Activated gamma-delta T cell treated with Interleukin-2 at 50 U/mL for 16 hours (primary cell): ENCODE results near the gene TREM1.
A peak's percentile ranks its signal among the peaks of the same experiment; 100 is the strongest.

Experiments used
- DNase-seq: peaks from one replicate; pipeline ENCODE4 v3.0.0-alpha.2; 2020

TREM1 gene

DNA sequence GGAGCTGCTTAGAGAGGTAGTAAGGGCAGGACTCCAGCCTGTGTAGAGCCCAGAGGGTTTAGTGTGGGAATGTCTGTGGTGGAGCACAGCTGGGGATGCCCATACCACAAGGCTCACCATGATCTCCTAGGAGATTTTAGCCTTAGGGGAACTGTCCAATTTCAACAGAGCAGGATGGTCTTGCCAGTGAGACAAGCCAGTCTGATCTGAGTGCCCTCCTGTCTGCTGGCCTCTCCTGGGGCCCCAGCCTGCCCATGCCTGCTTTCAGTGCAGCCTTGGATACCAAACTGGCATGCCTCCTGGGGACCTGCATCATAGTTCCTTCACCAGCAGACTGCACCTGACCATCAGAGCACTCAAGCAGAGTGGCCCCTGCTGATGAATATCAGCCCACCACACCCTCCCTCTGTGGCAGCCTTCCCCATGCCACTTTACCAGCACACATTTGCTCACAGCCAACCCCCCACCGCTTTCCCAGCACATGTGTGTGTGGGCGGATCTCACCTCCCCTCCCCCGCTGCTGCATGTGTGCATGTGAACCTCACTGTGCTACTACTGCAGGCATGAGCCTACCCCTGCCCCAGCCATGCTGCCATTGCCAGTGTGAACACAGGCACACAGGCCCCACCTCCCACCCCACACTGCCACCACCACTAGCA, 7.9 kb upstream of the TREM1 start:
- DNase-seq = no peak

DNA sequence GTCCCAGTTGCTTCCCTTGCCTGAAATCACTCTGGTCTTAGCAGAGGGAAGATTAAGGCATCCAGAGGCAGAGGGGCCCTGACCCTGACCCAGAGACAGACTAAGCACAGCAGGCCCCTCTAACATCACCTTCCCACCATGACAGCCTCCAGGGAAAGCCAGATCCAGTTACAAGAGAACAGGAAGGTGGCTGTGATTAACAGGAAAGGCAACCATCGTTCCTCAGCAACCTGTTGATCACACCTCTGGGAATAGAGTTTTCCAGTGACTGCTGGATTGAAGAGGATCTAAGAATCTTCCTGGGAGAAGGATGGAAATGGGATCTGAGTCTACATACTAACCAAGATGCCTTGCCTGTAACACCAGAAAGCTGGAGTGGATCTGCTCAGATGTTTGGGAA, 5.2 kb upstream of the TREM1 start:
- no peak for DNase-seq

DNA sequence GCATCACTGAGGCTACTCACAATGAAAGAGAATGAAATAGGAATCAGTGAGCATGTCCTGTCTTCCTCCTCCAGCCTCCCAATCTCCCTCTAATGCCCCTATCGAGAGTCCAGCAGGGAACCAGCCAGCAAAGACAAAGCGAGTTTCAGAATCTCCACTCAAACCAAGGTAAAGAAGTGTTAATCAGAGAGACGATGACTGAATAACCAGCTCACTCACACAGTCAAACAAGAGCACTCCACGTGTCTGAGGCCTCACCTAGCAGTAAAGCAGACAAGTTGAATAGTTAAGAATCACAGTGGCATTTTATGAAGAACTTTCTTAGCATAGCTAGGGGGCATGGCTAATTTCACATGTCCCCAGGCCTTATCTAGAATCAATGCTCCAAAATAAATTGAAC, 3.3 kb upstream of the TREM1 start:
- no peak for DNase-seq

DNA sequence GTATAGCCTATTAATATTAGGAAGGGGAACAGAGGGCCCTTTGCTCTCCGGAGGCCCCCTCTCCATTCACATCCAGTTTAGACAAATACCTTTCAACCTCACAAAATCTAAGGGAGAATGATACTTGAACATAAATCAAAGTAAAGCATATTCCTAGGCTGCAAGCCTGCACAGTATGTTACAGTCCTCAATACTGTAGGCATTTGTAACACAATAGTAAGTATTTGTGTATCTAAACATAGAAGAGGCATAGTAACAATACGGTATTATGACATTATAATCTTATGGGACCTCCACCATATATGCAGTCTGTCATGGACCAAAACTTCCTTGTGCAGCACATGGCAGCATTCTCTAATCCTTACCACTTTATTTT, 2.3 kb upstream of the TREM1 start:
- DNase-seq = no peak

DNA sequence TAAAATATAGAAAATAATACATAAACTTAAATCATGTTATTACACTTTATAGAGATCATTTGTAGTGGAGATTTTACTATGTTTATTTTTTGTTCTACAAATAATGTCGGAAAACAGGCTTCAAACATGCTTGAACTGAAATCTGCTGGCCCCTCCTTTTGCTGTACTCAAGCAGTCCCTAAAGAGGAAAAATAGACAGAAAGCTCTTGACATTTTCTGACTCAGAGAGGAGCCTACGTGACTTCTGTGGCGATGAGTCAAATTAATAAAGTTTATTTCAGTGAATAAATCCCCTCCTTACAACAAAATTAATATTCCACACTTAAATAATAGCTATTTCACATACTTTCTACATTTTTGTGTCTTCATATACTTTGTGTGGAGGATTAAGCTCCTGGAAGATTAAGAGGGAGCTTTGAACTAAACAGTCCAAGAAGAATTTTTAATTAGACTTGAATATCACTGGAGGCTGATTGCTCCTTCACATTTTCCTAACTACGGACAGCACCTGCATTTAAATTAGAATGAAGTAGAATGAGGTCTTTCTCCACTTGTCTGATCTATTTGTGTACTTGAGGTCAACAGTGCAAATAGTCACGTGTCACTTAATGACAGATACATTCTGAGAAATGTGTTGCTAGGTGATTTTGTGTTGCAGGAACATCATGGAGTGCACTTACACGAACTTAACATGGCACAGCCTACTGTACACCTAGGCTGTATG, 1.7 kb upstream of the TREM1 start:
- DNase-seq = no peak

DNA sequence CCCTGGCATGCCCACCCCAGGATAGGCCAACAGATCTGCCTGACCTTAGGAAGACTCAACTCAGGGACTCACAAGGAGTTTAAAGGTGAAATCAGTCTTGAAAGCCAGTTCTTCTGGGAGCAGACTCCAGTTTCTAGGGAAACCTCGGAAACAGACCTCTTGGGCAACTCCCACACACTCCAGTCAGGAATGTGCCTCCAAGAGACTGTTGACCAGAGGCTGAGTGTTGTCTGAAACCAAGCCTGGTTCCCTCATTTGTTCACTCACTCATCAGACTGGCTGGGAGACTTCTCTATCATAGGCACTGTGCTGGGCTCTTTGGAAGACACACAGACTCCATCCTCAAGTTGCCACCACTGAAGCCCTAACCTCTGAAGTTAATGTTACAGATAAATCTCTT, 1.8 kb downstream of the TREM1 start:
- DNase-seq = no peak

DNA sequence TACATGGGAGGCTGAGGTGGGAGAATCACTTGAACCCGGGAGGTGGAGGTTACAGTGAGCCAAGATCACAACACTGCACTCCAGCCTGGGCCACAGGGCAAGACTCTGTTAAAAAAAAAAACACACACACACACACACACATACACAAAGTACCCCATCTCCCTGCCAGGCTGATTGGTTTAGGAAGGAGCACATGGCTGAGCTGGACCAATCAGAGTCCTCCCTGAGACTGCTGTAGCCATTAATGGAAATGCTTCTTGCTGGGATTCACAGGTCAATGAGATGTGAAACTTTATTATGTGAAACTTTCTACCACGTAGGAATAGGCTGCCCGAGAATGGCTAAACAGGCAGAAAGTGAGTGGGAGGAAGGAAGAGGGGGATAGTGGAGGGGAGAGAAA, 2.9 kb downstream of the TREM1 start:
- no peak for DNase-seq

DNA sequence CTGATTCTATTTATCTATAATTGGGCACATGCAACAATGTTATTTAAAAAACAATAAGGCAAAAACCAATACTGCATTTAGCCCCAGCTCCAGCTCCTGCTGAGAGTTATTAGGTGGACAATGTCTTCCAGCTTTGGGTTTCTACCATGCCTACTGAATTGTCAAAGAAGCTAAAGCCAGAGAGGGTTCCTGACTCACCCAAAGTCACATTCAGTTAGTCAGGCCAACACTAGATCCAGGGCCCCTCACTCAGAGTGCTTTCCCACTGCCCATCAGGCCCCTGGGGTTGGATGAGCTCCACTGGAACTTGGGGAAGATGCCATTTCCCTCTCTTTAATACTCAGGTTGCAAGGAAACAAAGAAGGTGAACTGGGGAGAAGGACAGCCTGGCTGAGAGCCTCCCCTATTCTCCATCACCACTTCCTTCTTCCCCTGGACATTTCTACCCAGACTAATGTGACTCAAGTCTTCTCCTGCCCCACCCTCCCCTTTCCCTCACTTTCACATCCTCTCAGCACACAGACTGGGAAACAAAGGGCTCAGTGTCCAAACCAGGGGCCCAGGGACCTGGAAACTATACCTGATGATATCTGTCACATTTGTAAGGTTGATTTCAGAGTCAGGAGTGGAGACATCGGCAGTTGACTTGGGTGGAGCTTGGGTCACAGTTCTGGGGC, 6.0 kb downstream of the TREM1 start:
- DNase-seq = no peak

DNA sequence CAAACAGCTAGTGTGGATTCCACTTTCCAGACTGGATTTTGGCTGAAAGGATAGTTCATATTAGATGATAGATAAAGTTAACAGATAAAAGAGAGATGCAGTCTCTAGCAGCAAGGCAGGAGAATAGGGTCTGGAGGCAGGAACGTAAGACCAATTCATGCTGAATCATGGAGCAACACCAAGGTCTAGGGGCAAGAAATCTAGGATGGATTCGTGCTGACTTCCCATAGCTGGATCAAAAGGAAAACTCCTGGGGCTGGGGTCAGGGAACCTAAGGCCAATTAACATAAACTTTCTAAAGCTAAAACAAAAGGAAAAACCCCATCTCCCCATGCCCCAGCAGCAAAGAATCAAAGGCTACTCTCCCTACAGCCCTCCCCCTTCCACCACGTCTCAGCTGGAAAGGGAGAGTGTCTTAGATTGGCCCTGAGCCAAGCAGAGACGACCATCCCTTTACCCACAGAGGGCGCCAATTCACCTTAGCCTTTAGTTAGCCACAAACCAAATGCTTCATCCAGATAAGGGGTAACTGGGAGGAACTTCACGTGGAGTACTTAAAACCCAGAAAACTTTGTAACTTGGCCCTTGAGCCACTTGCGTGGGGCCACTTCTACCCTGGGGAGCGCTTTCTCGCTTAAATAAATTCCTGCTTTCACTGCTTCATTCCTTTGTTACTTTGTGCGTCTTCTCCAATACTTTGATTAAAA, 7.6 kb downstream of the TREM1 start:
- DNase-seq = peak; percentile 65

DNA sequence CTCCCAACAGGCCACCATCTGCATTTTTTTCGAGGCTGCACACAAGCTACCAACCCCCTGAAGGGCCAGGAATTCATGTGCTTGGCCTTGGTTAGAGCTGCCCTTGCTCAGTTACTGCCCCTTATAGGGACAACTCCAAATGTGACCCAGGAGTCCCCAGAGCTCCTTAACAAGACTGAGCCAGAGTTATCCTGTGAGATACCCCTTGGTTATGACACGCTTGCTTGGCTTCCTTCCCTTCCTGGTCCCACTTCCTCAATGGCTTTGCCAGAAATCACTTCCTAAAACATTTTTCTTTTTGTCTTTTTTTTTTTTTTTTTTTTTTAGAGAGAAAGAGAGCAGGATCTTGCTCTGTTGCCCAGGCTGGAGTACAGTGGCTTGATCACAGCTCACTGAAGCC, 8.9 kb downstream of the TREM1 start:
- DNase-seq = no peak

DNA sequence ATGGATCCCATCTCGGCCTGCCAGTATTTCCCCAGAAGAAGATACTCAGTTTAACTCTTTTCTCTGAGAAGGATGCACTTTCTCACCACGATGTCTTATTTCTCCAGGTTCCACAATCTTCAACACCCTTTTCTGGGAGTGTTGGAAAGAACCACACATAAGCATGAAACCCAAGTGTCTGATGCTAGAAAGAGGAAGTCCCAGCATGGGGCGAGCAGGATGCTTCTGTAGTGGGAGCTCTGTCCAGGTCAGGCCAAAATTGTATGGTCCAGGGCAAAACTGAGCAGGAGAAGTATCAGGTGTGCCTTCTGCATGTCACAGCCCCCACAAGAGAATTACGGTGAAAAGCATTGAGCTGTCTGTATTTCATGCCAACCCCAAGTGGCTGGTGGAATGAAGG, 11.0 kb downstream of the TREM1 start:
- no peak for DNase-seq

DNA sequence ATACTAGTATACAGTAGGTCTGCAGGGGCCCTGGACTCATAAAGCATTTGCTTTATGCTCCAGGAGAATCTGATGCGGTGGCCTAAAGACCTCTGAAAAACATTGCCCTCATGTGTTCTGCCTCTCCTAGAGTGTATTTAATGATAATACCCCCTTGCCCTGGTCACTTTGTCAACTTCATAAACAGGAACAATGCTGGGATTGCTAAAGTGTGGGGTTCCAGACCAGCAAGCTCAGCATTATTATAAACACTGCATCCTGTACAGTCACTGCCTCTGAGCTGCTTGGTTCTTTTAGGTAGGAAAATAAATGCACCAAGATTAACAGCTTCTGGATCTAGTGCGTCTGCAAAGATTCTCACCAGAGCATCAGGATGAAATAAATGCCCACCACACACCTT, 12.2 kb downstream of the TREM1 start:
- DNase-seq = no peak

DNA sequence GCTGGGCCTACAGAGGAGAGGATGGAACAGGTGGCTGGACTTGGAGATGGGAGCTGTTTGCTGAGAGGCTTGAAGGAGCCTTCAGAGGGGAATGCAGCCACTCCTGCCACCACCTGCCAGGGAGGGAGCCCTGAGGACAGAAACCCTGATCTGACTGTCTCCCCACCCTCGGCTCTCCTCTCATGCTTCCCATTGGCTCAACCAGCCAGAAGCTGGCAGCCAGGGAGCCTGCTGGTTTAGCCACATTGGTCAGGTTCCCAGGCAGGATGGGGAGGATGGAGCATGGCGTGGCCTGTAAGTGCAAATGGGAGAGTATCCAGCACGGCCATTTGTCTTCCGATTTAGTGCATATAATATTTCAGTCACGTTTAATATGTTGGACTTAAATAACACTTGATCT, 12.8 kb downstream of the TREM1 start:
- no peak for DNase-seq

DNA sequence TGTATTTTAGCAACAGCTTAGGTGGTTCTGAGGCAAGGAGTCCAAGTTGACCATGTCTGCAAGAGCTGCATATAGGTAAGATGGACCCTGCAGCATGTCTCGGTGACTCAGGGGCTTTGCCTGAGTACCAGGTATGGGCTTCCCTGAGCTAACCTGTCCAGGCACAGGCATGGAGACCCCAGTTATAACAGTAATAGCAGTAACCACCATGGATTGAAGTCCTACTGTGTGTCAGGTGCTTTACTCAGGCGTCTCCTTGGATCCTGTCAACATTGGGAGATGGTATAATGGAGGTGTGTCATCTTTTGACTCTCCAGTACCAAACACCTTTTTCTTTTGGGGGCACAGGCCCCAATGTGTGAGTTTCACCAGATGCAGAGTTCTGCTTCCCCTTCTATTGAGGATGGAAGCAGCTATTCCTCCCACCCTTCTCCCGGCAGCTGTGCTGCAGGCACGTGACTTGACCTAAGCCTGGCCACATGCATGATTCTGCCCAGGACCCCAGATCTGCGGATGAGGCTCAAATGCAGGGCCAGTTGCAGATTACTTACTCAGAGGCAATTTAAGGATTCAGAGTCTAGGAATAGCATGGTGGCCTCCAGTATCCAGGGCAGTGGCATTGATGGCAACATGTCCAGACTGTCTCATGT, 13.8 kb downstream of the TREM1 start:
- DNase-seq = no peak

DNA sequence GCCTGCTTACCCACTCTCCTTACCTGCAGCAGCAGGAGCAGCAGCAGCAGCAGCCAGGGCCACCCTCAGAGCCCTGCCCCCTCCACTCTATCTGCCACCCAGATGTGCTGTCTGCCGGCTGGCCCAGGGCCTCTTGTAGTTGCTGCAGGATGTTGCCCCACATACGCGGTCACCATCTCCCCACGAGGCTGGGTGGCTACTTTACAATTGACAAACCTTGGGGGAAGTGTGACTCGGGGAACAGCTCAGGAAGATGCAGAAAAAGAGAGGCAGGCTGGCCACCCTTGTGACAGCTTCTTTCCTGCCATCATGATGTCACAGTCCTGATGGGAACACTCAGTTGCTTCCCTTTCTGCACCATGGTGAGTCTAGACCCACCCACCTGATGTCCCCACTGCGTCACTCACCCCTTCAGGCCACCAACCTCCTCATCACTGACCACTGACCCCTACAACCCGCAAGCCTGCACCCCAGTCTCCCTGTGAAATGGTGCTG, 14.5 kb downstream of the TREM1 start:
- no peak for DNase-seq

DNA sequence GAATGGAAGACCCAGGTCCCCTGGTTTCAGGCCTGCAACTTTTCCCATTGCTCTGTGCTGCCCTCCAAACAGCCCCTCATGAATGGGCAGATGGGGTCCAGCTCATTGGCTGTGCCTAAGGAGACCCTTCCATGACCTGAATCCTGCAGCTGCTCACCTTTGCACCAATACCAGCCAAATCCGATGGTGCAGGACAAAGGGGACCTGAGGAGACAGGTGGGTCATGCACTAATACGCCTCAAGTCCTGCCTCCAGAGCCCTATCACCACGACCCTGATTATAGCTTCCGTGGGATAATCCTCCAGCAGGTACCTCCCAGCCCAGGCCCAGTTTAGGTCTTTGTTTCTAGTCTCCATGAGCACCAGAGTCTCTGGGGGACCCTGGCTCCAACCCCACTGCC, 16.8 kb downstream of the TREM1 start:
- DNase-seq = no peak

DNA sequence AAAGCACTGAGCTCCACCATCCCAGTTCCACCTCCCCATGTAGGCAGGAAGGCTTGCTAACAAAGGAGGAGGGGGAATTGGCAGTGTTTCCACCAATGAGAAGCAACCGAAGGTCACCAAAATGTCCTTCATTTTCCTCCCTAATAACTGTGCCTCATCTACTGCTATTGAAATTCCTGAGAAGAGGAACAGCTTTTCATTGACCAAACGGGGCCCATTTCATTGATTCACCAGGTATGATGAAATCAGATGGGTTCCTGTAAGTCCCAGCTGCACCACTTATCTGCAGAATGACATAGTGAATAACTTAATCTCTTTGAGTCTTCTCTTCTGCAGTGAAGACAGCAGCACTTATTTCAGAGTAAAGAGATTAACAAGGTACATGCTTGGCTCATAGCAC, 17.3 kb downstream of the TREM1 start:
- DNase-seq = no peak

DNA sequence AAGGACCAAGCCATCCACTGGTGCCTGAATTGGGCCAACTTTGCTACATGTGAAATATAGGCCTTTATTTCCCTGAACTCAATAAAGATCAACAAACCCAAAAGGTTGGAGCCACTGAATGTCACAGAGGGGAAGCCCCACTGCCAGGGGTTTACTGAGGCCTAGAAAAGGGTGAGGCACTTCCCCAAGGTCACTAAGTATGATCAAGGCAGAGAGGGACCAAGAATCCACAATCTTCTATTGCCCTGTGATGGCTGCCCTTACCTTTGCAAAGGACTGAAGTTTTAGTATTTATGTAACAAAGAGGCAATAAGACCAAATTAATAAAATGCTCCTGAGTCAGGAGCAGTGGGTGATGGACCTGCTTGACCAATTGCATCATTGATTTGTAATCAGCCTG, 18.0 kb downstream of the TREM1 start:
- DNase-seq = no peak

DNA sequence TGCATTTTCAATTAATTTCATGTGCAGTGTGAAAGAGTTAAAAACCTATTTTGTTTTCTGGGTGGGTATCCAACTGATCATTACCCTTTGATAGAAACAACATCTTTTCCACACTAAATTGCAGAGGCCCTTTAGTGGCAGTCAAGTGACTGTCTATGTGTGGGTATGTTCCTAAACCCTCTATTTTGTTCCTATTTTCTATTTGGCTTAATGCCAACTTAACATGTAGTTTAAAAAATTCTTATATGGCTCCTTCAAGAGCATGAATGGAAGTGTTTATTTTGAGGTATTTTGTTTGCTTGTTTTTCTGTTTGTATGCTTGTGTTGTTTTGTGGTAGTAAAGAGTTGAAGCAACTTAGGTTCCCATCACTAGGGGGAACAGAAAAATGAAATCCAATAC, 19.9 kb downstream of the TREM1 start:
- DNase-seq = no peak

DNA sequence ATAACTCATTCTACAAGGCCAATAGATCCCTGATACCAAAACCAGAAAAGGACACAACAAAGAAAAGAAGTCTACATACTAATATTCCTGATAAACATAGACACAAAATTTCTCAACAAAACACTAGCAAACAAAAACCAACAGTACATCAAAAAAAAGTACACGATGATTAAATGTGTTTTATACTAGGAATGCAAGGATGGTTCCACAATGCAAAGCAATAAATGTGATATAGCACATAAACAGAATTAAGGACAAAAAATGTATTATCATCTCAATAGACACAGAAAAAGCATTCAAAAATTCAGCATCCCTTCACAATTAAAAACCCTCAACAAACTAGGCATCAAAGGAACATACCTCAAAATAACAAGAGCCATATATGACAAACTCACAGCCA, 23.2 kb downstream of the TREM1 start:
- DNase-seq = no peak

DNA sequence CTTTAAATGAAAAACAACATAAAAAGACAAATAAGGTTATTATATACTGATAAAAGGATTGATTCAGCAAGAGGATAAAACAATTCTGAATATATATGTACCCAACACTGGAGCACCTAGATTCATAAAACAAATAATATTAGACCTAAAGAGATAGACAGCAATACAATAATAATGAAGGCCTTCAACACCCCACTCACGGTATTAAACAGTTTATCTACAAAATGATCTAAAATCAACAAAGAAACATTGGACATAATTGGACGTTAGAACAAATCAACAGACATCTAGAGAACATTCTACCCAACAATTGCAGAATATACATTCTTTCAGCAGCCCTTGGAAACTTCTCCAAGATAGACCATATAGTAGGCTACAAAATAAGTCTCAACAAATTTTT, 24.1 kb downstream of the TREM1 start:
- DNase-seq = no peak

DNA sequence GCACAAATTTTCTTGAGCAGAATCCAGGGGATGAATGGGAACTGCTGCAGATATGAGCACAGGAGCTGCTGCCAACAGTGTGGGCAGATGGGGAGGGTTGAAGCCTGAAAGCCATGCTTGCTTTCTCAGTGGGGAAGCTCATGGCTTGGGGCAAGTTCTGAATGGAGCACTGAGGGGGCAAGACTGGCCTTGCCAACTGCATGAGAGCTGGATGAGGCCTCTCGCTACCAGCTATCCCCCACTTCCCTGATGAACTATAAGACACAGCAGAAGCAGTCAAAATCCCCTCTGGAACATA, 28.3 kb downstream of the TREM1 start:
- DNase-seq = no peak
